Nephron (organoid): ENCODE results near the gene CPXM2.
"Not testable (repeated sequence)": the region's sequence is repeated elsewhere in the genome, so short reads cannot be mapped to it uniquely, and the experiment has no call there.

ENCODE experiments used
- H3K27ac Mint-ChIP-seq, 3 experiments: 2 replicates each; pipeline ENCODE4 v1.8.0; 2020; ENCODE audit warnings: mixed read lengths in 3 of 3, mild to moderate bottlenecking in 2 of 3, moderate library complexity in 1 of 3
- H3K27me3 Mint-ChIP-seq: 2 replicates; pipeline ENCODE4 v1.8.0; 2021; ENCODE audit warnings: low read depth, mild to moderate bottlenecking, moderate library complexity, mixed read lengths
- H3K36me3 Mint-ChIP-seq: 2 replicates; pipeline ENCODE4 v1.8.0; 2020; ENCODE audit warnings: low read depth, mixed read lengths
- H3K4me1 Mint-ChIP-seq: 2 replicates; pipeline ENCODE4 v1.8.0; 2020; ENCODE audit warnings: mixed read lengths
- H3K4me3 Mint-ChIP-seq, 3 experiments: 2 replicates each; pipeline ENCODE4 v1.8.0; 2020; ENCODE audit warnings: mild to moderate bottlenecking in 3 of 3, mixed read lengths in 3 of 3, moderate library complexity in 2 of 3
- H3K9me3 Mint-ChIP-seq: 2 replicates; pipeline ENCODE4 v1.8.0; 2020; ENCODE audit warnings: mixed read lengths
- CTCF ChIP-seq, 3 experiments: fragments of 200-600 bp; sonication (generic); IDR thresholded peaks; one replicate each; pipeline ENCODE4 v1.5.0; 2021; ENCODE audit warnings: antibody characterized with exemption in 3 of 3; ENCODE audit not compliant: unreplicated experiment in 3 of 3

CPXM2 gene

GRCh38 chr10:123744224-123744536 lies 147.4 kb downstream of the CPXM2 start:
- Mint-ChIP-seq H3K4me1 (peaks cover 7% of the 10 kb centered on the region), H3K4me3 (no peak overlapping the region), H3K9me3 (no peaks in the 10 kb centered on the region), H3K27ac (no peak overlapping the region), H3K36me3 (no peaks in the 10 kb centered on the region), H3K27me3 (peaks cover 68% of the 10 kb centered on the region)
- TF ChIP-seq CTCF (IDR thresholded peaks at IDR 0.05; ENCODE audit: unreplicated experiment in 3 of 3), result no peak

DNA sequence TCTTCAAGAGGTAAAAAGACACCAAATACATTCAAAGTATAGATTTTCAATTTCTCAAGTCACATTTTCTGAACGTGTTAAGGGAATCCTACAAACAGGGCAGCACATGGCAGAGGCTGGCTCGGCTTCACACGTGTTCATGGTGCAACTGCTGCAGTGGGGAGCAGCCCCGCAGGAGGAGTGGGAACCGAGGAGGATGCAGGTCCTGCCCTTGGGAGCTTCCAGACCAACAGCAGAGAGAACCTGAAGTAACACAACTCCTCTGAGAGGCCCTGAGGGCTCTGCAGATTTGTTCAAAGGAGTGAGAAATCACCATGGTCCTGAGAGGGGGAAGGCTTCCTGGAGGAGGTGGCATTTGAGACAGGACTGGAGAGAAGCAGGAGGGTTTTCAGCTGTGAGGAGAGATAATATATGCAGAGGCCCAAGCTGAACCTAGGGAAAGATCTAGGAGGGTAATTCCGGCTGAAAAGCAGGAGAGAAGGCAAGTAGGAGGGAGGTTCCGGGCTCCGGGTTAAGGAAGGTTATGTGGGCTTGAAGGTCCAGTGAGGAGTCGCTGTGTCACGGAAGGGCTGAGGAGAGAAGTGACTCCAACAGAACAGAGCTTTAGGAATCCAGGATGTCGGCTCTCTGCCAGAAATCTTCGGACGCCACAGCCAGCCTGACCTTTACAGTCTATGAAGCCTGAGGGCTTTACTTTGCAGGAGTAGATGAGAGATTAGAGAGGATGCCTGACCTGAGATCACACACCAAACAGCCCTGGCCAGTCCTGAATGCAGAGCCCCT lies 148.0 kb downstream of the CPXM2 start:
- no peak overlapping the region for H3K4me3 Mint-ChIP-seq
- no peaks in the 10 kb centered on the region for H3K36me3 Mint-ChIP-seq
- no peak for TF ChIP-seq CTCF (IDR thresholded peaks at IDR 0.05; ENCODE audit: unreplicated experiment in 3 of 3)
- no peaks in the 10 kb centered on the region for H3K9me3 Mint-ChIP-seq
- peaks cover 7% of the 10 kb centered on the region for H3K4me1 Mint-ChIP-seq
- H3K27me3 Mint-ChIP-seq, result peaks cover 68% of the 10 kb centered on the region
- H3K27ac Mint-ChIP-seq, result no peak overlapping the region

DNA sequence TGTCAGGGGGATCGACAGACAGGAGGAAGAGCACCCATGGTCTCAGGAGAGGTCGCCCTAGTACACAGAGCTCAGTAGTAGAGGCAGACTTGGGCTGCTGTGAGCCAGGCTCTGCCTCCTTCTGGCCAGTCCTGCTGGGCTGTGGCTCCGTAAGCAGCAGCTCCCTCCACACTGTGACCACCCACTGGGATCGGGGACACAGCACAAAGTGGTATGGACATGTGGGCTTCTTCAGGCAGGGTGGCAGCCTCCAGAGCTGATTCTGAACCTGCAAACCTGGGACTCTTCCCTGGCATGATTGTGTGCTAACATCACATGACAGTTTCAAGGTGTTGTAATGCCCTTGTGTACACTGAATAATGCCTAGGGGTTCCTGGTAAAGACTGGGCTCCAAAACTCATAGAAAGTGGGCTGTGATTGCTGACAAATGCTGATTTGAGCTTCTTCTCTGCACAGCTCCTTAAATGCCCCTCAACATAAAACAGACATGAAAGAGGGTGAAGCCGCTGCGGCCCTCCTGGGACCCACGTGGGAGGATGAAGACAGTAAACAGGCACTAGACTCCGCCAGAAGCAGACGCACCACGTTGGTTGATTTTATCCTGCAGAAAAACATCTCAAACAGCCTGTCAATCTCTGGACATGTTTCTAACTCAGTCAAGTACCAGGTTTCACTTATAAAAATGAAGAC lies 148.7 kb downstream of the CPXM2 start:
- Mint-ChIP-seq H3K36me3 (no peaks in the 10 kb centered on the region), H3K27me3 (peaks cover 66% of the 10 kb centered on the region), H3K9me3 (no peaks in the 10 kb centered on the region), H3K4me1 (peaks cover 7% of the 10 kb centered on the region), H3K4me3 (no peak overlapping the region), H3K27ac (no peak overlapping the region)
- no peak for TF ChIP-seq CTCF (IDR thresholded peaks at IDR 0.05; ENCODE audit: unreplicated experiment in 3 of 3)

DNA sequence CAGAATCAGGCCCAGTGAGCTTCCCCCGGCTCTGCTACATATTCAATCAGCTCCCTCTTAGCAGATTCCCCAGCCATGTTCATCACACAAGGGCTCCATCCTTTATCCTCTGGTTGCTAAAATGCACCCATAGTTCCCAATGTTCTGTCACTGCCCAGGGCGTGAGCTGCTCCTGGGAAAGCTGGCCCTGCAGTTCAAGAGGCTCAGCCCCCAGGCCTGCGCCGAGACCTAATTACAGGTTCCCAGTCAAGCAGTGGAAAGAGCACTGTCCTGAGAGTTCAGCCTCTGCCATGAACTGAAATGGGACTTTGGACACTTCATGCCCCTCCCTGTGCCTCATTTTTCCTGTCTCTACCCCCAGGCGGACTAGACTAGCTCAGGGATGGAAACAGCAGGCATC lies 149.9 kb downstream of the CPXM2 start:
- Mint-ChIP-seq H3K36me3 (no peaks in the 10 kb centered on the region), H3K27ac (no peak overlapping the region), H3K4me3 (no peak overlapping the region), H3K9me3 (no peaks in the 10 kb centered on the region), H3K27me3 (peaks cover 63% of the 10 kb centered on the region), H3K4me1 (peaks cover 5% of the 10 kb centered on the region)
- TF ChIP-seq CTCF (IDR thresholded peaks at IDR 0.05; ENCODE audit: unreplicated experiment in 3 of 3), result no peak

GRCh38 chr10:123741146-123741545 lies 150.5 kb downstream of the CPXM2 start:
- H3K4me1 Mint-ChIP-seq, result no peaks in the 10 kb centered on the region
- H3K27me3 Mint-ChIP-seq, result peaks cover 58% of the 10 kb centered on the region
- TF ChIP-seq CTCF (IDR thresholded peaks at IDR 0.05; ENCODE audit: unreplicated experiment in 3 of 3), result no peak
- H3K27ac Mint-ChIP-seq, result no peak overlapping the region
- no peak overlapping the region for H3K4me3 Mint-ChIP-seq
- peaks cover 2% of the 10 kb centered on the region for H3K9me3 Mint-ChIP-seq
- no peaks in the 10 kb centered on the region for H3K36me3 Mint-ChIP-seq

- H3K9me3 Mint-ChIP-seq, H3K4me1 Mint-ChIP-seq, H3K27ac Mint-ChIP-seq, H3K36me3 Mint-ChIP-seq, H3K4me3 Mint-ChIP-seq: not testable (repeated sequence)
- H3K27me3 Mint-ChIP-seq, result peaks cover 30% of the 10 kb centered on the region
Measured at GRCh38 chr10:123736917-123737316, 154.7 kb downstream of the CPXM2 start.
